Measurements from ENCODE around the gene TMEM239. TPM values are rescaled to one million over a fixed set of nuclear protein-coding genes. Genes with fewer than 3 reads are reported as not detected.

TMEM239 gene
- polyA plus RNA-seq, 1 of the 3 experiments (the other 2 are of a cell fraction), result 0.02 TPM

- ChIA-PET POLR2A (interaction anchor here (1.4 kb wide), 1 partner anchor 10 kb away, joined by 3 read pairs; no protein-coding TSS in a partner anchor), CTCF (interaction anchor here (1.2 to 3.8 kb wide), 2 partner anchors 11 kb away, joined by 3 to 12 read pairs; no protein-coding TSS in a partner anchor)
- peak overlapping the region; percentile 80 for H2AFZ ChIP-seq (ENCODE audit: low read depth)
- 6% methylated on average over 14 of the region's 33 CpGs for WGBS (ENCODE audit: low lambda C conversion rate)
- peaks cover 3% of the 10 kb centered on the region for H3F3A ChIP-seq (replicated peaks; ENCODE audit: insufficient read depth)
- H3K4me1 ChIP-seq (ENCODE audit: control insufficient read depth in 1 of 2, insufficient read depth in 2 of 2, low read depth in 1 of 2, low read length in 1 of 2), result peaks cover 9 to 18% of the 10 kb centered on the region in 2 experiments; a peak in 3 of 4 replicates
- peaks cover 39% of the 10 kb centered on the region; the same call in 1 of the 2 replicates for H3K79me2 ChIP-seq (ENCODE audit: insufficient read depth)
- peak; percentile 85 for DNase-seq
- H3K27me3 ChIP-seq (ENCODE audit: insufficient read depth), result no peaks in the 10 kb centered on the region
- no peaks in the 10 kb centered on the region for H3K9me2 ChIP-seq
- H3K9me3 ChIP-seq, result no peaks in the 10 kb centered on the region
- H4K20me1 ChIP-seq (ENCODE audit: insufficient read depth), result no peaks in the 10 kb centered on the region
- H3K4me3 ChIP-seq (ENCODE audit: low read depth in 2 of 2, low read length in 1 of 2), result peak overlapping the region; percentile 89 to 93
- peaks cover 7 to 18% of the 10 kb centered on the region in 2 experiments for H3K36me3 ChIP-seq (replicated peaks in 1 of 2; ENCODE audit: control insufficient read depth in 1 of 2, insufficient read depth in 2 of 2, low read length in 1 of 2)
- H3K27ac ChIP-seq (ENCODE audit: low read depth in 2 of 2, low read length in 1 of 2), result peak overlapping the region; percentile 75 to 80
- H3K4me2 ChIP-seq, result peak overlapping the region; percentile 94
- H3K9ac ChIP-seq, result peak overlapping the region; percentile 73
- no peak for TF ChIP-seq ZBTB33 (IDR thresholded peaks at IDR 0.05; ENCODE audit: borderline replicate concordance, low read depth)
- no peak for TF ChIP-seq EP300 (IDR thresholded peaks at IDR 0.05; ENCODE audit: borderline replicate concordance in 1 of 2, low read depth in 1 of 2, low read length in 1 of 2)
- 0 out of 2 replicates have a peak, but pooled peaks have one; percentile 21 for TF ChIP-seq MAX (IDR thresholded peaks at IDR 0.05; ENCODE audit: low read depth)
- TF ChIP-seq FOSL2 (IDR thresholded peaks at IDR 0.05; ENCODE audit: borderline replicate concordance, low read depth), result no peak
- TF ChIP-seq CHD2 (IDR thresholded peaks at IDR 0.05; ENCODE audit: low read length, partially characterized antibody), result peak; percentile 15
- no peak for TF ChIP-seq NFIC (IDR thresholded peaks at IDR 0.05; ENCODE audit: borderline replicate concordance)
- TF ChIP-seq CTCF (IDR thresholded peaks at IDR 0.05), result no peak
- no peak for TF ChIP-seq FOXM1 (IDR thresholded peaks at IDR 0.05; ENCODE audit: low read depth)
- TF ChIP-seq GATA2 (CRISPR knock-in tag; IDR thresholded peaks at IDR 0.05), result no peak
- peak; percentile 52; the same call in 1 of the 2 replicates for TF ChIP-seq MXI1 (IDR thresholded peaks at IDR 0.05; ENCODE audit: low read depth, low read length)
- no peak for TF ChIP-seq NRF1 (IDR thresholded peaks at IDR 0.05; ENCODE audit: low read depth, low read length)
- TF ChIP-seq REST (IDR thresholded peaks at IDR 0.05; ENCODE audit: low read depth, low read length), result no peak
- no peak for TF ChIP-seq RFX5 (IDR thresholded peaks at IDR 0.05; ENCODE audit: low read length)
- TF ChIP-seq FOXJ3 (CRISPR knock-in tag; IDR thresholded peaks at IDR 0.05), result no peak
- no peak for TF ChIP-seq EZH2phosphoT487 (IDR thresholded peaks at IDR 0.05; ENCODE audit: borderline replicate concordance, low read depth)
- no peak for TF ChIP-seq POLR2AphosphoS5 (IDR thresholded peaks at IDR 0.05; ENCODE audit: low read depth, low read length)
- no peak for TF ChIP-seq GABPA (IDR thresholded peaks at IDR 0.05; ENCODE audit: low read depth)
- TF ChIP-seq MEF2A (IDR thresholded peaks at IDR 0.05; ENCODE audit: borderline replicate concordance, low read depth), result no peak
- TF ChIP-seq PBX3 (IDR thresholded peaks at IDR 0.05), result no peak
- TF ChIP-seq USF1 (IDR thresholded peaks at IDR 0.05; ENCODE audit: borderline replicate concordance, low read depth), result peak; percentile 32; the same call in 1 of the 2 replicates
- TF ChIP-seq SIN3A (IDR thresholded peaks at IDR 0.05; ENCODE audit: borderline replicate concordance, low read depth, low read length), result no peak
- TF ChIP-seq TCF12 (IDR thresholded peaks at IDR 0.05), result no peak
- no peak for TF ChIP-seq RXRA (IDR thresholded peaks at IDR 0.05; ENCODE audit: borderline replicate concordance, low read depth)
- no peak for TF ChIP-seq RCOR1 (IDR thresholded peaks at IDR 0.05; ENCODE audit: low read length)
These were observed 24.9 kb downstream of the TMEM239 start for GRCh38 chr20:2840967-2841531.
